ENCODE results near the gene NUP93.

The NUP93 gene

DNA sequence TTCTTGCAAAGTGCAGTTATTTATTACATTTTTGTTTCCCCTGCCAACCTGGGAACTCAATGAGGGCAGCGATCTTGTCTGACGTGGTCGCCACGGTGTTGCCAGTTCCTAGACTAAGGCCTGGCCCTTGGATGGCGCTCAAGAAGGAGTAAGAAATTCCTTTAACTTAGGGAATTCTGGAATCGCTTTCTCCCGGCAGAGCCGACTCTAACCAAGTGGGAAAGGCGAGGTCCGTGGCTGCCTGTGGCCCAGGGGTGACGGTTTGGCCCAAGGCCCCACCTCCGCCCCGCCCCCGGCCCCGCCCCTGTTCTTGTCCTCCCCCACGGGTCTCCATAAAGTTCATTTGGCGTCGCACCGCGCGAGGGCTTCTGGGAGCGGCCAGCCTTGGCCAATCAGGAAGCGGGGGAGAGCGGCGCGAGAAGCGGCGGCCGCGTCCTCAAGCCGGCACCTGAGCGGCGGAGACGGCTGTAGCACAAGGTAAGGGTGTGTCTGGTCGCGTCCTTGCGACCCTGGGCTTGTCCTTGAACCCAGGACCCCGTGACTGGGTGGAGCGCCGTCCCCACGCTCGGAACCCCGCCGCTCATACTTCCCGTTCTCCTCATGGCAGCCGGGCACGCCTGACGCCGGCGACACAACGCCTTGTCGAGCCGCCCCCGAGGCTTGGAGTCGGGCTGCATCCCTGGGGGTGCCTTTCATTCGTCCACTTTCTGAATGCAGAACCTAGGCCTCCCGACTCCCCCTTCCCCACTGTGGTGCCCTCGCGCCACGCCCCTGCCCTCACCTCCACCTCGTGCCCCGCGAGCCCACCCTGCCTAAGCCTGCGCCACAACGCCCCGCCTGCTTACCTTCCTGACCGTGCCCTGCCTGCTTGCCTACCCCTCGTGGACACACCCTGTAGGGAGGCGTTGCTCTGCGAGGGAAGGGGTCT, at the start of gene NUP93:
Gene NUP93, plus strand, starts transcription at position 395 of the 928 bp plus-strand sequence. CDS start 18,119 bp downstream, outside the sequence.
- peaks cover 38% of the 10 kb centered on the region for H3K79me2 ChIP-seq
- peak within 1 kb of the TSS; percentile 92 for H3K4me3 ChIP-seq (ENCODE audit: low read depth, low read length)
- H3K4me2 ChIP-seq (ENCODE audit: low read length) = peak within 1 kb of the TSS; percentile 100
- H3K9ac ChIP-seq = peak within 1 kb of the TSS; percentile 73
- H2AFZ ChIP-seq = peak within 1 kb of the TSS; percentile 87
- H3K4me1 ChIP-seq = no peaks in the 10 kb centered on the region
- no peaks in the 10 kb centered on the region for H3K9me3 ChIP-seq (ENCODE audit: control insufficient read depth, low read length)
- TF ChIP-seq, protein P1, sequence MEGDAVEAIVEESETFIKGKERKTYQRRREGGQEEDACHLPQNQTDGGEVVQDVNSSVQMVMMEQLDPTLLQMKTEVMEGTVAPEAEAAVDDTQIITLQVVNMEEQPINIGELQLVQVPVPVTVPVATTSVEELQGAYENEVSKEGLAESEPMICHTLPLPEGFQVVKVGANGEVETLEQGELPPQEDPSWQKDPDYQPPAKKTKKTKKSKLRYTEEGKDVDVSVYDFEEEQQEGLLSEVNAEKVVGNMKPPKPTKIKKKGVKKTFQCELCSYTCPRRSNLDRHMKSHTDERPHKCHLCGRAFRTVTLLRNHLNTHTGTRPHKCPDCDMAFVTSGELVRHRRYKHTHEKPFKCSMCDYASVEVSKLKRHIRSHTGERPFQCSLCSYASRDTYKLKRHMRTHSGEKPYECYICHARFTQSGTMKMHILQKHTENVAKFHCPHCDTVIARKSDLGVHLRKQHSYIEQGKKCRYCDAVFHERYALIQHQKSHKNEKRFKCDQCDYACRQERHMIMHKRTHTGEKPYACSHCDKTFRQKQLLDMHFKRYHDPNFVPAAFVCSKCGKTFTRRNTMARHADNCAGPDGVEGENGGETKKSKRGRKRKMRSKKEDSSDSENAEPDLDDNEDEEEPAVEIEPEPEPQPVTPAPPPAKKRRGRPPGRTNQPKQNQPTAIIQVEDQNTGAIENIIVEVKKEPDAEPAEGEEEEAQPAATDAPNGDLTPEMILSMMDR (IDR thresholded peaks at IDR 0.05) = no peak
- peak within 1 kb of the TSS; percentile 87 for H3K27ac ChIP-seq
- no peaks in the 10 kb centered on the region for H3K36me3 ChIP-seq (ENCODE audit: control insufficient read depth, insufficient read depth, low read length)
- H3K27me3 ChIP-seq (ENCODE audit: control insufficient read depth, insufficient read depth, low read length) = no peaks in the 10 kb centered on the region

DNA sequence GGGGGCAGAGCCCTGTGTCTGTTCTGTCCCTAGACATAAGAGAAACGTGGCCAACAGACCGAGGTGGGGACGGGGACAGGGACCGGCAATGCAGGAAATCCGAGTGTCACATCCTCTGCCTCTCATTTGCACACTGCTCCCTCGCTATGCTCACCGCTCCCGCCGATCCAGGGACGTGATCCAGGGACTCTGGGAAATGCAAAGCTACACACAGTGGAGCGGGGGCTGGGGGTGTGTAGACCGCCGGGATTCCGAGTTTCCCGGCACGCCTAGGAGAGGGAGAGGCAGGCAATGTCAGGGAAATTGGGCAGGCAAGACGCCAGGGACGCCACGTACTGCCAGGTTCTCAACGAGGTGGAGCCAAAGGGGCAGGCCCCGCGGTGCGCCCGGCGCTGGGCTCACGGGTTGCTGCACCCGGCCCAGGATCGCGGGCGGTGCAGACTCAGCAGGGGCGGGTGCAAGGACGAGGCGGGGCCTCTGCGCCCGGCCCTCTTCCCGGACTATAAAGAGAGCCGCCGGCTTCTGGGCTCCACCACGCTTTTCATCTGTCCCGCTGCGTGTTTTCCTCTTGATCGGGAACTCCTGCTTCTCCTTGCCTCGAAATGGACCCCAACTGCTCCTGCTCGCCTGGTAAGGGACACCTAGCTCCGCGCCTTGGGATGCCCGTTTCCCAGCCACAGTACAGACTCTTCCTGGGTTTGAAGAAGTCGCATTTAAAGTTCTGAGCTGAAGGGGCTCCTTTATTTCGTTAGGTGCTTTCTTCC, 47.8 kb upstream of the NUP93 start, which contains the start of gene MT1X:
Gene MT1X, plus strand, starts transcription at position 532 of the 764 bp plus-strand sequence. Its CDS starts 71 bp downstream, at position 603.
- peak within 1 kb of the TSS; percentile 72 for H3K4me3 ChIP-seq (ENCODE audit: low read depth, low read length)
- H3K9me3 ChIP-seq (ENCODE audit: control insufficient read depth, low read length) = no peaks in the 10 kb centered on the region
- H3K9ac ChIP-seq = peak within 1 kb of the TSS; percentile 17
- TF ChIP-seq, protein P1 (IDR thresholded peaks at IDR 0.05) = peak; percentile 4
- peak within 1 kb of the TSS; percentile 85 for H2AFZ ChIP-seq
- H3K4me1 ChIP-seq = peaks cover 19% of the 10 kb centered on the region
- H3K36me3 ChIP-seq (ENCODE audit: control insufficient read depth, insufficient read depth, low read length) = no peaks in the 10 kb centered on the region
- peak within 1 kb of the TSS; percentile 73 for H3K4me2 ChIP-seq (ENCODE audit: low read length)
- H3K79me2 ChIP-seq = no peaks in the 10 kb centered on the region
- H3K27me3 ChIP-seq (ENCODE audit: control insufficient read depth, insufficient read depth, low read length) = no peaks in the 10 kb centered on the region
- peak within 1 kb of the TSS; percentile 79 for H3K27ac ChIP-seq

DNA sequence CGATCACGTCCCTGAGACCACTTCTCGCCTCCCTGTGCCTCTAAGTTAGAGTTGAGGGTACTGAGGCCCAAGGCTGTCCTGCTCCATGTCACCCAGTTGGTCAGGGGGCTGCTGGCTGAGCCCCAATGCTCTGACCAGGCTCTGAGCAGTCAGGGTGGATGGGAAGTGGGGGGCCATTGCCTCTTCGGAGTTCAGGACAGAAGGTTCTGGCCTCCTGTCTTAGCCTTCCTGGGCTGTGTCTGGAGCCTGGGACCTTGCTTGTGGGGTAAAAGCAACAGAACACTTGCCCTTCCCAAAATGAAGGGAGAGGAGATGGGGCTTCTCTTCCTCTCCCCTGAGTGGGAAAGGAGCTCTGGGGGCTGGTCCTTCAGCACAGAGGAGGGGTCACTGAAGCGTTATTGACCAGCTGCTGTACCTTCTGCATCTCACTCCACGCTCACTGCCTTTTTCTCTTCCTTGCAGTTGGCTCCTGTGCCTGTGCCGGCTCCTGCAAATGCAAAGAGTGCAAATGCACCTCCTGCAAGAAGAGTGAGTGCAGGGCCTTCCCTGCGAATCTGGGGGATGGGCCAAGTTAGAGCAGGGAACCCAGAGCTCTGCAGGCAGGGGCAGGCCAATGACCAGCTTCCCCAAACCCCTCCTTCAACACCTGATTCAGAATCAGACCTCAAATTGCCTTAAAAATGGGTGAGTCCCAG, 47.1 kb upstream of the NUP93 start:
- Histone ChIP-seq H3K4me1 (peaks cover 19% of the 10 kb centered on the region), H3K79me2 (no peaks in the 10 kb centered on the region), H3K36me3 (ENCODE audit: control insufficient read depth, insufficient read depth, low read length) (no peaks in the 10 kb centered on the region), H3K9ac (peak overlapping the region; percentile 17), H3K9me3 (ENCODE audit: control insufficient read depth, low read length) (no peaks in the 10 kb centered on the region), H3K27ac (peak overlapping the region; percentile 79), H3K4me3 (ENCODE audit: low read depth, low read length) (peak overlapping the region; percentile 72), H3K27me3 (ENCODE audit: control insufficient read depth, insufficient read depth, low read length) (no peaks in the 10 kb centered on the region), H2AFZ (peak overlapping the region; percentile 85), H3K4me2 (ENCODE audit: low read length) (peak overlapping the region; percentile 73)
- TF ChIP-seq, protein P1 (IDR thresholded peaks at IDR 0.05) = no peak

DNA sequence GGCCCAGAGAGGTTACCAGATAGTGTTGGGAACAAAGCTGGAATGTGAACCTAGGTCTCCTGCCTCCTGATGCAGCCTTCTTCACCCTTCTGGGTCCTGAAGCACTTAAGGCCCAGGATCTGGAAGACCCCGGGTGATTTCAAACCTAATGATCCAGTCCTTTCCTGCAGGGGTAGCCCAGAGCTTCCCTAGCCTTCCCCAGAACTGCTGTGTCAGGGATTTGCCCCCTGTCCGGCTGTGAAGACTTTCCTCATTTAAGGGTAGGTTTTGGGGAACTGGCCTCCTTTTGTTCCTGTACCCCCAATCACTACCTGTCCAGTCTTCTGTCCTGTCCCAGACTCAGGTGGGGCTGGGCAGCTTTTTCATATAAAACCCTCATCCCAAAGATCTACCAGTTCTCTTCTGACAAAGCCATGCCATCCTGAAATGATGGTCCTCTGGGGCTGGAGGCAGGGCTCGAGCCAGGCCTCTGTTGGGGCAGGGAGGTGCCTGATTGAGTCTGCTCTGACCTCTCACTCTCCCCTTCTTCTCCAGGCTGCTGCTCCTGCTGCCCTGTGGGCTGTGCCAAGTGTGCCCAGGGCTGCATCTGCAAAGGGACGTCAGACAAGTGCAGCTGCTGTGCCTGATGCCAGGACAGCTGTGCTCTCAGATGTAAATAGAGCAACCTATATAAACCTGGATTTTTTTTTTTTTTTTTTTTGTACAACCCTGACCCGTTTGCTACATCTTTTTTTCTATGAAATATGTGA, 46.3 kb upstream of the NUP93 start:
- no peaks in the 10 kb centered on the region for H3K9me3 ChIP-seq (ENCODE audit: control insufficient read depth, low read length)
- no peaks in the 10 kb centered on the region for H3K27me3 ChIP-seq (ENCODE audit: control insufficient read depth, insufficient read depth, low read length)
- peak overlapping the region; percentile 9 for H2AFZ ChIP-seq
- H3K4me2 ChIP-seq (ENCODE audit: low read length) = peak overlapping the region; percentile 73
- H3K4me3 ChIP-seq (ENCODE audit: low read depth, low read length) = no peak overlapping the region
- TF ChIP-seq, protein P1 (IDR thresholded peaks at IDR 0.05) = no peak
- H3K36me3 ChIP-seq (ENCODE audit: control insufficient read depth, insufficient read depth, low read length) = no peaks in the 10 kb centered on the region
- H3K4me1 ChIP-seq = peaks cover 19% of the 10 kb centered on the region
- peak overlapping the region; percentile 79 for H3K27ac ChIP-seq
- H3K79me2 ChIP-seq = no peaks in the 10 kb centered on the region
- no peak overlapping the region for H3K9ac ChIP-seq

Measured in parathyroid adenoma (tissue), 2 donors.